NK-92 (cell line): ENCODE data around the gene ERC1.
"Not testable (repeated sequence)": the region's sequence is repeated elsewhere in the genome, so short reads cannot be mapped to it uniquely, and the experiment has no call there.

ENCODE experiments used
- DNase-seq: peaks from one replicate; lab custom pipeline; 2025; ENCODE audit not compliant: unreplicated experiment; lab: John Stamatoyannopoulos, UW

ERC1 gene

GRCh38 chr12:1346126-1346525, 355.1 kb downstream of the ERC1 start:
- no peak for DNase-seq

GRCh38 chr12:1347294-1347693, 356.3 kb downstream of the ERC1 start:
- DNase-seq, result no peak

- DNase-seq, result no peak
These were observed 357.6 kb downstream of the ERC1 start for GRCh38 chr12:1348606-1349005.

GRCh38 chr12:1350055-1350933, 359.3 kb downstream of the ERC1 start:
- no peak for DNase-seq

- DNase-seq, result no peak
These were observed 359.9 kb downstream of the ERC1 start for GRCh38 chr12:1350934-1351240.

- no peak for DNase-seq
These were observed 360.9 kb downstream of the ERC1 start for GRCh38 chr12:1351926-1352325.

- DNase-seq, result no peak
These were observed 362.4 kb downstream of the ERC1 start for GRCh38 chr12:1353451-1353850.

- DNase-seq, result no peak
These were observed 364.4 kb downstream of the ERC1 start for GRCh38 chr12:1355396-1355795.

GRCh38 chr12:1355871-1356270, 364.8 kb downstream of the ERC1 start:
- DNase-seq, result not testable (repeated sequence)

GRCh38 chr12:1356285-1356684, 365.3 kb downstream of the ERC1 start:
- DNase-seq, result no peak

GRCh38 chr12:1357171-1357570, 366.1 kb downstream of the ERC1 start:
- no peak for DNase-seq

- no peak for DNase-seq
These were observed 366.7 kb downstream of the ERC1 start for GRCh38 chr12:1357711-1358110.

- DNase-seq, result no peak
These were observed 369.6 kb downstream of the ERC1 start for GRCh38 chr12:1360441-1361210.

- DNase-seq, result no peak
These were observed 371.2 kb downstream of the ERC1 start for GRCh38 chr12:1362143-1362662.

- no peak for DNase-seq
These were observed 374.7 kb downstream of the ERC1 start for GRCh38 chr12:1365703-1366102.

GRCh38 chr12:1367331-1368291, 376.6 kb downstream of the ERC1 start:
- no peak for DNase-seq

- no peak for DNase-seq
These were observed 378.4 kb downstream of the ERC1 start for GRCh38 chr12:1369460-1369859.

- DNase-seq, result no peak
These were observed 379.0 kb downstream of the ERC1 start for GRCh38 chr12:1369938-1370500.

GRCh38 chr12:1373901-1374735, 383.1 kb downstream of the ERC1 start:
- DNase-seq, result no peak

- DNase-seq, result no peak
These were observed 384.3 kb downstream of the ERC1 start for GRCh38 chr12:1375323-1375722.
